Fibroblast of skin of right biceps (primary cell): ENCODE data around the gene CNTN4.

Experiments
- DNase-seq: peaks from one replicate; pipeline ENCODE4 v3.0.0-alpha.2; 2013

Gene CNTN4

DNA sequence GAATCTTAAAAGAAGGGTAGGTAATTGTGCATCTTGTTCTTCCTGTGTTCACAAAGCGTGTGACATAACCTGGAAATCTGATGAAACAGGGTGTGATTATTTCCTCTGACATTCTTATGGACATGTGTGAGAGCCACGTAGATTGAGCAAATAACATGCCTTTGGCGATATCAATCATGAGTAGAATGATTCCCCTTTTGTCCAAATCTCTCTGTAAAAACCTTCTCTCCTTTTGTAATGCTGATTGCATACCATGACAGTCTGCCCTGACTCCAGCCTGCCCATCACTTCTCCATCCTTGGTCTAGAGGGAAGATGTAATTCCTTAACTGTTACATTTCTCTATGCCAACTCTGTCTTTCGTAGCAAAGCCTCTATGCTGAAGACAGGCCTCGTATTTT is 896.5 kb downstream of the CNTN4 start:
- no peak for DNase-seq

DNA sequence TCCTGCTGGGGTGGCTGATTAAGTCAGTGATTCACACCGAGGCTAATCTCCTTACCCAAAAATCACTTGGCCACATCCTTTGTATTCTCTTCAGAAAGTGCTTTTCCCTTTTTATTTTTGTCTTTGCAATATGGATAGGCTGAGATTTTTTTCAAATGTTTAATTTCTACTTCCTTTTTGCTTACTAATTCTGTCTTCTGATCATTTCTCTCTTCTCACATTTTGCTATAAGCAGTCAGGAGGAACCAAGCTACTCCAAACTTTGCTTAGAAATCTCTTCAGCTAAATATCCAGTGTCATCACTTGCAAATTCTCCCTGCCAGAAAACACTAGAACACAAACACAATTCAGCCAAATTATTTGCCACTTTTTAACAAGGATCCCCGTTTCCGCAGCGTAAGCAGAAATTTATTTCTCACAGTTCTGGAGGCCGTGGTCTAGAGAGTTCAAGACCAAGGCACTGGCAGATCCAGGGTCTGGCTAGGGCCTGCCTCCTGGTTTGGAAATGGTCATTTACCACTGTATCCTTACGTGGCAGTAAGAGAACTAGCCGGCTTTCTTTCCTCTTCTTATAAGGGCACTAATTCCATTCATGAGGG is 906.6 kb downstream of the CNTN4 start:
- no peak for DNase-seq

DNA sequence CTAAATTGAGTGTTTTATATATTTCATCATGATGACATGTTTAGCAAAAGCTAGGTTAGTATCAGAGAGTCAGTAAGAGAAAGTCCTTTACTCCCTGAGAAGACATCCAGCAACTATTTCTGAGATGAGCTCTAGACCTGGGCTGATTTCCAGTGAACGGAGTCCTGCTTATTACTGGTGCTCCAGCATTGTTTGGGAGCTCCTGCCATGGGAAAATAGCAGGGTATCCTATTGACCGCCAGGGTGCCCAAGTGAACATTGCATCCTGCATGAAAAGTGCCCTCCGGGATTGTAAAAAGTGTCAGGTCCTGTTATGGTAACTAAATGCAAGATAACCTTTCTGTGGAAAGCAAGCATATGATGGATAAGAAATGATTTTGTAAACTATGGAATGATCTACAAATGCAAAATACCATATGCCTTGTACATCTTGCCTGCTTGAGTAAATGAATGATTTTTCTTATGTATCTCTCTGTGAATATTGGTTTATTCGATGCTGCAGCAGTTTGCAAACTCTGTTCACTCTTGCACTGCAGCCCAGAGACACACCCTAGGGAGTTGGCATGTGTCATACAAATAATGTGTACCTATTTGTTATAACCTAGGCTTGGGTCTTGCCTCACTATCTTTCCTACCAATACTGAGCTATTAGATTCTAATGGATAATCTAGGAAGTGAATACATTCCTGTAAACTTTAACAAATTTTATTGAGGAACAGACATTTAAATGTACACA is 914.8 kb downstream of the CNTN4 start:
- no peak for DNase-seq

- no peak for DNase-seq
Measured at GRCh38 chr3:3015185-3016089, 916.8 kb downstream of the CNTN4 start.

- no peak for DNase-seq
Measured at GRCh38 chr3:3016226-3016625, 917.6 kb downstream of the CNTN4 start.

GRCh38 chr3:3020209-3020608 is 921.5 kb downstream of the CNTN4 start:
- DNase-seq: no peak

GRCh38 chr3:3023111-3023745 is 924.6 kb downstream of the CNTN4 start:
- no peak for DNase-seq

DNA sequence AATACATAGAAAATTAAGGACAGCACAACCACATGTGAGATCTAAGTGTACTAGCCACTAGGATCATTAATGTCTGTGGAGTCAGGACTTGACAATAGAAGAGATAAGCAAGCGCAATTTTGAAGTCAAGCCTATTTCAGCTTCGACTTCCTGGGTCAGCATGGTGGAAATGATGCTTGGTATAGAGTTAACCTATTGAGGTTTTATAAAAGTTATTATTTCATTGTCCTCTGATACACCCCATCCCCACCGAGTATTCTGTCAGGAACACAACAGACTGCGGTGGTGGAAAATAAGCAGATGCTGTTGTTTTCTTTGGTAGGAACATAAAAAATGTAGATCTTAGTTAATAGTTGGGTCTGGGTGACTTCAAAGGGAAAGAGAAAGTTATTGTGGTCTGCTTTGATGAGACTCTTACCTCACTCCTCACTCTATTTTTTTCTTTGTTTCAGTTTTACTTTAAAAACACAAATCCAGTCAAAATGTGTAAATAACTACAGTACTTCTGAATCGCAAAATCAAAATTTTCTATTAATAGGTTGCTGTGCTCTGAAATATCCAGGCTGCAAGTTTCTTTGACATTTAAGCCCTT is 929.4 kb downstream of the CNTN4 start:
- no peak for DNase-seq

GRCh38 chr3:3031326-3031725 is 932.7 kb downstream of the CNTN4 start:
- peak; percentile 6 for DNase-seq

- DNase-seq: no peak
Measured at GRCh38 chr3:3037156-3037555, 938.5 kb downstream of the CNTN4 start.

DNA sequence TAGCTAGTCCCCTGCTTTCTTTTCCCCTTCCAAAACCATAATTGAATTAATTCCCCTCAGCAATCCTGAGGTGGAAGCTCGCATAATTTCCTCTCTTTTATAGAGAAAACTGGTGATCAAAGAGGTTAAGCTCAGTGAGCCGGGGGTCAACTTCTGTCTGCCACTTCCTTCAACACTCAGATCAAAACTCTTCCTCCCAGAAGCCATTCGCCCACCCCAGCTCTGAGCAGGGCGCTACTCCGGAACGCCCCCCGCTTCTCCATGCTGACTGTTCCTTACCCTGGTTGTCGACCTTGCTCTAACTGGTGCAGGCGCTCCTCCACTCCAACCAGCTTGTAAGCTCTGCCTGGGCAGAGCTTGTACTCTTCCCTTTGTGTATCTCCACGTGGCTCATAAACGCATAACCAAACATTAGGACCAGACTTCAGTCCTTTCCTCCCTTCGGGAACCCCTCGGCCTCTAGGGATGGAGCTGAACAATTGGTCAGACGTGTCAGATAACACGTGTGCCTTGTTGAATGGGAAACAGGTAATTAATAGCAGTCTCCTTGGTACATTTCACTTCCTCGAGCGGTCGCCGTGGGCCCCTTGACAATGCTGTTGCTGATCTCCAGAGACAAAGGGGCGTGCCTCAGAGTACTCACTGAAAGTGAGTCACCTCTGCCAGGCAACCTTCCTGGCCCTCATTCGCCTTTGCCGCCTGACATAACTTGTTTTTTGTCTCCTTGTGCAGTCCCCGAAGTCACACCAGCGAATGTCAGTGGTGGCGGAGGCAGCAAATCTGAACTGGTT is 939.7 kb downstream of the CNTN4 start:
- no peak for DNase-seq

GRCh38 chr3:3053974-3054373 is 955.3 kb downstream of the CNTN4 start:
- DNase-seq: no peak

GRCh38 chr3:3059645-3060044 is 961.0 kb downstream of the CNTN4 start:
- DNase-seq: no peak

GRCh38 chr3:3064297-3064696 is 965.6 kb downstream of the CNTN4 start:
- DNase-seq: no peak

- DNase-seq: peak; percentile 61
Measured at GRCh38 chr3:3065876-3066275, 967.2 kb downstream of the CNTN4 start.

DNA sequence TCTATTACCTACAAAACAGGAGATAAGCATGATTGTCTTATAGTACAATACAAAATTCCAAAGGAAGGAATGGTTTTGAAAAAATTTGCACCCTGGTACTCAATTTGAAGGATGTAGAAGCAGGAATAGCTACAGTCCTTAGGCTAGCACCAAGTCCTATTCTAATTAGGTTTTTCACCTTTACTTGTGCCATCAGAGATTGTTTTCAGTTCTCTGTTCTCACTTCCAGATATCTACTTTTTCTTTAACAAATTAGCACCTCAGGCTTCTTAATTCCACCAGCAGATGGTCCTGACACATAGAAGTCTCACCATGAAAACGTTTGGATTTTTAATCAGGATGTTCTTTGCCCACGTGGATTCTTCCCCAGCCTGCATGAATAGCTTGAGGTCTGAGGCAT is 967.7 kb downstream of the CNTN4 start:
- no peak for DNase-seq

- no peak for DNase-seq
Measured at GRCh38 chr3:3066910-3067309, 968.2 kb downstream of the CNTN4 start.

DNA sequence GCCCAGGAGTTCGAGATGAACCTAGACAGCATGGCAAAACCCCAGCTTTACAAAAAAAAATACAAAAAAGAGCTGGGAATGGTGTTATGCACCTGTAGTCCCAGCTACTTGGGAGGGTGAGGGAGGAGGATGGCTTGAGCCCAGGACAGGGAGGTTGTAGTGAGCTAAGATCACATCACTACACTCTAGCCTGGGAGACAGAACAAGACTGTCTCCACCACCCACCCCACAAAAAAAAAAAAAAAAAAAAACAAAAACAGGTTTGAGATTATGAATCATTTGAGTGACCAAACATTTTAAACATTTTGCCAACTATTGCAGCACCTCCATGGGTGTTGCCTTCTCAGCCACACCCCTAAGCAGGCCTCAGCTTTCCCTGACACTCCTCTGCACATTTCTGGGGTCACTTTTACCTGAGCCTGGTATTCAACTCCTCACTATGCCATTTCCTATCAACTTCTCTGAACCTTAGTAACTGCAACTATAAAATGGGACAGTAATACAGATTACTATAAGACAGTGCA is 969.8 kb downstream of the CNTN4 start:
- no peak for DNase-seq

DNA sequence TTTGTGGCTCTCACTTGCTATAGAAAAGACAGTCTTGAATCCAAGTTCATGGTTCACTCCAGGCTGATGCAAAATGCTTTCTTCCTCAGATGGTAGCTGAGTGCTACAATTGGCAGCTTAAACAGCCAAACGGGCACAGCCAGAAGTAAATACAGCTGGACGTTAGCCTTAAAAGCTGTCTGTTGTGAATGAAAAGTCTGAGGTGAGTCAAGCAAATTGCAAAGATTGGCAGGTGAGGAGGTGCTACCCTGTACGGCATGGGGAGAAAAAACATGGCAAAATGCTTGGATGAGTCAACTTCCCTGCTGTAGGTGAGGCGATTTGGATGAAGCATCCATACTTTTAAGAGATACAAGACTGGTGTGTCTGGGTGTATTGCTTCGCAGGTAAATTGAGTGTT is 971.1 kb downstream of the CNTN4 start:
- no peak for DNase-seq

DNA sequence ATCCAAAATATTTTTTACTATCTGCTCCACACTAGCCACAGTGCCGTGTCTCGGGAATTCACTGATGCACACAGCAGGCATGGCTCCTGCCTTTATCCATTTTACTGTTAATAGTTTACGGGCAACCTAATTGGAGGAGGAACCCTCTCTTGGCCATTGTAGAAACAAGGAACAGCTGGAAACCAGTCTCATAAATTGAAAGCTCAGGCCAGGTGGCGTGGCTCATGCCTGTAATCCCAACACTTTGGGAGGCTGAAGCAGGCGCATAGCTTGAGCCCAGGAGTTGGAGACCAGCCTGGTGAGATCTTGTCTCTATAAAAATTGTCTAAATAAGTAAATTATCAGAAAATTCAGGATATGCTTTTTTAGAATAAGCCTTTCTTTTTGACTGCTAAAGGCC is 972.5 kb downstream of the CNTN4 start:
- no peak for DNase-seq

DNA sequence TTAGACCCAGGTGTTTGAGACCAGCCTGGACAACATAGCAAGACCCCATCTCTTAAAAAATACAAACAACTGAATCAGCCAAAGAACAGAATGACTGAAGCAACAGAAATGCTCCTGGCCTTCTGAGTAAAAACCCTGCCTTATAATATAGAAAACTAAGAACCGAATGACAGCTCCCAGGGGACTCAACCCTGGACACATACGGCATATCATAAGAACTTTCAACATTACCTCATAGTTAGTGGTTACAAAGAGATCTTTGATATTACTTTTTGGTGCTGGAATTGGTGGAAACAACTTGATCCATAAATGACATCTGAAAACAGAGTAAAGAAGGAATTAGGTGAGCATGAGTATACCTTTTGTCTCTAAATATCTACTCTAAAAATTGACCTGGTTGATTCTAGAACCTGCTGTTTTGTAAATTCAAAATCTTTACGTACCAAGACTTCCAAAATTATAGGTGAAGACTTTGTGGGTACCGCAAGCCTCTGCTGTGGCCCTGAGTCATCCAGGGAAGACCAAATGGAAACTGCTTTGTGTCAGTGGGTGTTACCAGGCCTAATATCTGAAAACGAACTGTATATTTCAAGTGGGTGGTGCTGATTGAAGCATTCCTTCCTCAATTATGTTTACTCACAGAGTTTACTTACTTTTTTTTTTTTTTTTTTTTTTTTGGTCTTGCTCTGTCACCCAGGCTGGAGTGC is 976.0 kb downstream of the CNTN4 start:
- DNase-seq: no peak
